ENCODE data around the gene CFAP68. TPM values are rescaled to one million over a fixed set of nuclear protein-coding genes. Genes with fewer than 3 reads are reported as not detected.

CFAP68 gene
- total and polyA plus RNA-seq, 2 of the 13 experiments (the other 11 are each of a cell fraction or from before 2014, with no cell fraction given) = 22.2 to 25.6 TPM

- TF ChIP-seq SOX6 (IDR thresholded peaks at IDR 0.05) = no peak
- TF ChIP-seq SOX6 (CRISPR knock-in tag; IDR thresholded peaks at IDR 0.05) = peak; percentile 74; the same call in 1 of the 2 replicates
- peak; percentile 69 for TF ChIP-seq FOXP4 (CRISPR knock-in tag; IDR thresholded peaks at IDR 0.05)
- no peak for TF ChIP-seq PAWR (CRISPR knock-in tag; IDR thresholded peaks at IDR 0.05; ENCODE audit: borderline replicate concordance)
- TF ChIP-seq HNRNPLL (IDR thresholded peaks at IDR 0.05; ENCODE audit: low read depth, low read length, poor library complexity, severe bottlenecking) = peak; percentile 86
- no peak for TF ChIP-seq SIX4 (CRISPR knock-in tag; IDR thresholded peaks at IDR 0.05)
- 0 out of 2 replicates have a peak, but pooled peaks have one; percentile 73 for TF ChIP-seq ZNF142 (CRISPR knock-in tag; IDR thresholded peaks at IDR 0.05)
- TF ChIP-seq ZNF850 (CRISPR knock-in tag; conservative IDR thresholded peaks at IDR 0.05) = no peak
- TF ChIP-seq GABPA (IDR thresholded peaks at IDR 0.05; ENCODE audit: low read depth, low read length) = peak; percentile 42; the same call in 1 of the 2 replicates
- TF ChIP-seq GABPA (CRISPR knock-in tag; IDR thresholded peaks at IDR 0.05; ENCODE audit: low read depth) = peak; percentile 74
- peak; percentile 46; the same call in 1 of the 2 replicates for TF ChIP-seq GATAD1 (CRISPR knock-in tag; IDR thresholded peaks at IDR 0.05)
- TF ChIP-seq ZMYM4 (CRISPR knock-in tag; IDR thresholded peaks at IDR 0.05) = peak; percentile 83
- TF ChIP-seq NFAT5 (CRISPR knock-in tag; IDR thresholded peaks at IDR 0.05) = peak; percentile 66; the same call in 1 of the 2 replicates
- peak; percentile 88 for TF ChIP-seq SP5 (CRISPR knock-in tag; IDR thresholded peaks at IDR 0.05; ENCODE audit: borderline replicate concordance, low read depth)
- peak; percentile 69 for TF ChIP-seq RBM39 (IDR thresholded peaks at IDR 0.05; ENCODE audit: low read depth, low read length, poor library complexity, severe bottlenecking)
These were observed 47.4 kb downstream of the CFAP68 start (continued) for GRCh38 chr11:111926505-111927391.
